IMR-90 (cell line): ENCODE results near the gene ETV4. TPM values are rescaled to one million over a fixed set of nuclear protein-coding genes. Genes with fewer than 3 reads are reported as not detected.

Source experiments
- ATAC-seq: fragments of 200-7000 bp; cut with Tn5 transposase; 2 replicates; pipeline ENCODE4 v1.9.1; 2020; ENCODE audit warnings: low read depth, mild to moderate bottlenecking, moderate library complexity
- BruUV-seq: library from RNA; stranded (reverse); fragments of 400-500 nt; replicated peaks from 2 replicates; lab custom pipeline; 2021; lab: Mats Ljungman, UMichigan
- CTCF ChIA-PET: fragments of 300-600 bp; formaldehyde crosslinking; extraction: SDS; loops from one replicate; lab custom pipeline; 2021; ENCODE audit warnings: antibody characterized with exemption; lab: Yijun Ruan, JAX
- POLR2A ChIA-PET: fragments of 300-600 bp; sonication (Branson Sonifier 250); formaldehyde crosslinking; loops from one replicate; lab custom pipeline; 2022; ENCODE audit warnings: antibody characterized with exemption; ENCODE audit not compliant: unreplicated experiment; lab: Charles Lee
- DNase-seq: peaks from one replicate; pipeline ENCODE4 v3.0.0; 2013
- H2AFZ ChIP-seq: replicated peaks from 2 replicates; pipeline ENCODE3; 2013; ENCODE audit warnings: low read length, mild to moderate bottlenecking; ENCODE audit not compliant: poor library complexity
- H2AK5ac ChIP-seq: 2 replicates; pipeline ENCODE4 v1.6.1; 2013; ENCODE audit warnings: low read depth, low read length, inconsistent platforms
- H2AK9ac ChIP-seq: replicated peaks from 2 replicates; pipeline ENCODE3; 2013; ENCODE audit warnings: mild to moderate bottlenecking, low read depth, low read length, moderate library complexity; ENCODE audit not compliant: poor library complexity
- H2BK120ac ChIP-seq: 2 replicates; pipeline ENCODE4 v1.6.1; 2013; ENCODE audit warnings: low read depth, low read length, inconsistent platforms
- H2BK15ac ChIP-seq: 3 replicates; pipeline ENCODE4 v1.6.1; 2013; ENCODE audit warnings: low read depth, low read length, inconsistent platforms
- H2BK20ac ChIP-seq: 2 replicates; pipeline ENCODE4 v1.6.1; 2013; ENCODE audit warnings: low read depth, mild to moderate bottlenecking, inconsistent platforms, low read length, moderate library complexity
- H2BK5ac ChIP-seq: 2 replicates; pipeline ENCODE4 v1.6.1; 2013; ENCODE audit warnings: mild to moderate bottlenecking, low read depth, low read length, inconsistent platforms; ENCODE audit not compliant: poor library complexity, severe bottlenecking
- H3K14ac ChIP-seq: replicated peaks from 2 replicates; pipeline ENCODE4 v1.6.1; 2013; ENCODE audit warnings: low read depth, low read length, inconsistent platforms
- H3K18ac ChIP-seq: 2 replicates; pipeline ENCODE4 v1.6.1; 2013; ENCODE audit warnings: low read depth, low read length, control low read depth
- H3K23ac ChIP-seq: 2 replicates; pipeline ENCODE4 v1.6.1; 2013; ENCODE audit warnings: low read depth, low read length, inconsistent platforms
- H3K27ac ChIP-seq: 2 replicates; pipeline ENCODE4 v1.5.1; 2013; ENCODE audit warnings: mild to moderate bottlenecking, control low read depth, low read length; ENCODE audit not compliant: insufficient read depth
- H3K27me3 ChIP-seq: 2 replicates; pipeline ENCODE4 v1.6.1; 2013; ENCODE audit warnings: low read length; ENCODE audit not compliant: control insufficient read depth, insufficient read depth
- H3K36me3 ChIP-seq: 2 replicates; pipeline ENCODE4 v1.6.1; 2013; ENCODE audit warnings: low read length, mixed read lengths; ENCODE audit not compliant: control insufficient read depth, insufficient read depth
- H3K4ac ChIP-seq: 2 replicates; pipeline ENCODE4 v1.6.1; 2013; ENCODE audit warnings: low read depth, low read length, inconsistent platforms
- H3K4me1 ChIP-seq: 2 replicates; pipeline ENCODE4 v1.6.1; 2013; ENCODE audit warnings: low read length, mixed read lengths; ENCODE audit not compliant: control insufficient read depth, insufficient read depth
- H3K4me2 ChIP-seq: 2 replicates; pipeline ENCODE4 v1.6.1; 2013; ENCODE audit warnings: low read depth, mild to moderate bottlenecking, control low read depth, low read length, moderate library complexity
- H3K4me3 ChIP-seq: 2 replicates; pipeline ENCODE4 v1.5.1; 2013; ENCODE audit warnings: low read depth, mild to moderate bottlenecking, control low read depth, low read length, moderate library complexity; ENCODE audit not compliant: insufficient read depth
- H3K56ac ChIP-seq: 2 replicates; pipeline ENCODE4 v1.6.1; 2013; ENCODE audit warnings: low read length, inconsistent platforms; ENCODE audit not compliant: insufficient read depth; ENCODE audit errors: extremely low read depth
- H3K79me1 ChIP-seq, 2 experiments: 2 replicates each; pipeline ENCODE4 v1.6.1; 2013; ENCODE audit warnings: low read length in 2 of 2, inconsistent platforms in 1 of 2, low read depth in 1 of 2
- H3K9ac ChIP-seq: 2 replicates; pipeline ENCODE4 v1.6.1; 2013; ENCODE audit warnings: low read depth, low read length, control low read depth
- H3K9me1 ChIP-seq: 2 replicates; pipeline ENCODE4 v1.6.1; 2013; ENCODE audit warnings: low read length, inconsistent platforms; ENCODE audit not compliant: insufficient read depth
- H3K9me3 ChIP-seq: 2 replicates; pipeline ENCODE4 v1.6.1; 2013; ENCODE audit warnings: low read length; ENCODE audit not compliant: control insufficient read depth, insufficient read depth
- H4K20me1 ChIP-seq: 2 replicates; pipeline ENCODE4 v1.6.1; 2013; ENCODE audit warnings: low read length, inconsistent platforms; ENCODE audit not compliant: insufficient read depth
- H4K5ac ChIP-seq: 2 replicates; pipeline ENCODE4 v1.6.1; 2013; ENCODE audit warnings: mild to moderate bottlenecking, low read depth, low read length, control low read depth
- H4K8ac ChIP-seq, 2 experiments: 2 replicates each; pipeline ENCODE4 v1.6.1; 2013; ENCODE audit warnings: low read depth in 2 of 2, low read length in 2 of 2, control low read depth in 1 of 2, inconsistent platforms in 1 of 2
- H4K91ac ChIP-seq: 2 replicates; pipeline ENCODE4 v1.6.1; 2013; ENCODE audit warnings: low read depth, low read length, inconsistent platforms; ENCODE audit not compliant: insufficient read depth
- BHLHE40 ChIP-seq: fragments of 150-350 bp; IDR thresholded peaks from 2 replicates; pipeline ENCODE4 v1.6.1; 2016; ENCODE audit warnings: mild to moderate bottlenecking, low read depth, low read length
- ELK1 ChIP-seq: fragments of 150-350 bp; IDR thresholded peaks from 2 replicates; pipeline ENCODE4 v1.6.1; 2016; ENCODE audit warnings: low read depth, mild to moderate bottlenecking, low read length, moderate library complexity, borderline replicate concordance
- SMC3 ChIP-seq: fragments of 150-350 bp; IDR thresholded peaks from 2 replicates; pipeline ENCODE4 v1.6.1; 2016; ENCODE audit warnings: low read depth, mild to moderate bottlenecking, antibody characterized with exemption, low read length, moderate library complexity
- WGBS, 2 experiments: methylation state at CpG; one replicate each; pipeline versions ENCODE4 v1.1.5 to v1.1.7; 2013; ENCODE audit warnings: missing lambda C conversion rate in 2 of 2; ENCODE audit not compliant: insufficient read length in 1 of 2; ENCODE audit errors: extremely low coverage in 2 of 2; 5-methylcytosine and 5-hydroxymethylcytosine counted together
- dilution Hi-C: fragments of 300-500 bp; cut with HindIII; formaldehyde crosslinking; loops from one replicate; pipeline ENCODE4 v1.14.3; 2018; ENCODE audit warnings: low sequenced_read_pairs; ENCODE audit not compliant: unreplicated experiment
- in situ Hi-C: fragments of 300-500 bp; cut with MboI; formaldehyde crosslinking; loops from 3 replicates; pipeline ENCODE4 v1.14.3; 2019; ENCODE audit warnings: low sequenced_read_pairs, inconsistent platforms, mixed read lengths
- intact Hi-C: fragments of 100-400 bp; cut with micrococcal nuclease; formaldehyde crosslinking; loops from 2 replicates; pipeline ENCODE4 v1.10.0; 2022
- polyA plus RNA-seq, 3 experiments: library from polyadenylated mRNA; depleted of rRNA; stranded (reverse); fragments of >200 nt; gene quantifications; 2 replicates each; pipeline ENCODE4 v1.2.3, GENCODE V29; 2012; ENCODE audit warnings: low replicate concordance in 1 of 3
- total RNA-seq: library from RNA; depleted of rRNA; stranded (reverse); fragments of >200 nt; gene quantifications from 2 replicates; pipeline ENCODE4 v1.2.3, GENCODE V29; 2012

ETV4 gene
- total and polyA plus RNA-seq, 2 of the 4 experiments (the other 2 are of a cell fraction), result 4.3 to 13.2 TPM

- Histone ChIP-seq H3K4me2 (no peak overlapping the region), H2AK5ac (no peak overlapping the region), H2AK9ac (no peak overlapping the region), H2BK20ac (no peak overlapping the region), H3K23ac (no peak overlapping the region), H3K4ac (no peak overlapping the region), H4K8ac (no peak overlapping the region), H3K9ac (no peak overlapping the region), H3K14ac (no peak overlapping the region), H3K27me3 (no peaks in the 10 kb centered on the region), H3K36me3 (no peaks in the 10 kb centered on the region), H3K27ac (no peak overlapping the region), H3K4me3 (no peak overlapping the region), H4K91ac (no peak overlapping the region), H3K9me1 (peaks cover 4% of the 10 kb centered on the region), H4K20me1 (peaks cover 3% of the 10 kb centered on the region; the same call in 1 of the 2 replicates), H3K4me1 (peaks cover 2% of the 10 kb centered on the region), H2BK15ac (no peak overlapping the region), H2AFZ (no peak overlapping the region), H3K56ac (no peak overlapping the region), H3K79me1 (no peaks in the 10 kb centered on the region), H2BK5ac (no peak overlapping the region), H4K5ac (no peak overlapping the region), H2BK120ac (no peak overlapping the region), H3K9me3 (no peaks in the 10 kb centered on the region), H3K18ac (no peak overlapping the region)
- POLR2A ChIA-PET, result no interaction called here
- CTCF ChIA-PET, result interaction anchor here (8.7 kb wide), 1 partner anchor 101 kb away, joined by 82 read pairs; no protein-coding TSS in a partner anchor
- DNase-seq (peak; percentile 19), ATAC-seq (no peak)
- in situ Hi-C loops (no loop called here), intact Hi-C loops (no loop called here), dilution Hi-C loops (no loop called here)
- no CpG with 5 or more reads among the region's 5 CpGs for WGBS, 2 experiments
- TF ChIP-seq SMC3 (no peak), ELK1 (no peak), BHLHE40 (no peak)
- BruUV-seq, result no TSS peak
These were observed 26.3 kb upstream of the ETV4 start for GRCh38 chr17:43572368-43572980.
